ENCODE measurements around the gene CD4.

DNA sequence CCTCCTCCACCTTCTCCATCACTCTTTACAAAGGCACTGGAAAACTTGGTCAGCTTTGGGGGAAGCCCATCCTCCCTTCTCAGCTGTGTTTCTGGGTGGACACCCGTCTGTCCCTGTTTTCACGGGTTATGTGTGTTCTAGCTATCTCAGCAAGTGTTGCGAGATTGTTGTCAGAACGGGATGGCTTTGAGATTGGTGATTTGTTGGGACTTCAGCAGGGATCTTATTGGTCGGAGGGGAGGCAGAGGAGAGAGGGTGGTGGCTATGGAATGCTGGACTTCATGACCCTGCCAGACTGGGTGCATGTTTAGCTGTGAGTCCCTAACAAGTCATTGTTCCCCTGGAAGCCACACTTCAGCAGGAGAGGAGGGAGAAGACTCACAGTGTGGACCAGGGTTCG lies 64.7 kb downstream of the CD4 start:
- TF ChIP-seq POLR2A (IDR thresholded peaks at IDR 0.05; ENCODE audit: low read depth) = no peak
- TF ChIP-seq CTCF (IDR thresholded peaks at IDR 0.05) = no peak

Measured in esophagus muscularis mucosa (tissue), 3 donors.